IMR-90 (cell line): Measurements from ENCODE around the gene F13A1. TPM values are rescaled to one million over a fixed set of nuclear protein-coding genes. Genes with fewer than 3 reads are reported as not detected.

Source experiments
- ATAC-seq: fragments of 200-7000 bp; cut with Tn5 transposase; 2 replicates; pipeline ENCODE4 v1.9.1; 2020; ENCODE audit warnings: low read depth, mild to moderate bottlenecking, moderate library complexity
- BruUV-seq: library from RNA; stranded (reverse); fragments of 400-500 nt; replicated peaks from 2 replicates; lab custom pipeline; 2021; lab: Mats Ljungman, UMichigan
- CTCF ChIA-PET: fragments of 300-600 bp; formaldehyde crosslinking; extraction: SDS; loops from one replicate; lab custom pipeline; 2021; ENCODE audit warnings: antibody characterized with exemption; lab: Yijun Ruan, JAX
- POLR2A ChIA-PET: fragments of 300-600 bp; sonication (Branson Sonifier 250); formaldehyde crosslinking; loops from one replicate; lab custom pipeline; 2022; ENCODE audit warnings: antibody characterized with exemption; ENCODE audit not compliant: unreplicated experiment; lab: Charles Lee
- DNase-seq: peaks from one replicate; pipeline ENCODE4 v3.0.0; 2013
- H2AFZ ChIP-seq: replicated peaks from 2 replicates; pipeline ENCODE3; 2013; ENCODE audit warnings: low read length, mild to moderate bottlenecking; ENCODE audit not compliant: poor library complexity
- H2AK5ac ChIP-seq: 2 replicates; pipeline ENCODE4 v1.6.1; 2013; ENCODE audit warnings: low read depth, low read length, inconsistent platforms
- H2AK9ac ChIP-seq: replicated peaks from 2 replicates; pipeline ENCODE3; 2013; ENCODE audit warnings: mild to moderate bottlenecking, low read depth, low read length, moderate library complexity; ENCODE audit not compliant: poor library complexity
- H2BK120ac ChIP-seq: 2 replicates; pipeline ENCODE4 v1.6.1; 2013; ENCODE audit warnings: low read depth, low read length, inconsistent platforms
- H2BK15ac ChIP-seq: 3 replicates; pipeline ENCODE4 v1.6.1; 2013; ENCODE audit warnings: low read depth, low read length, inconsistent platforms
- H2BK20ac ChIP-seq: 2 replicates; pipeline ENCODE4 v1.6.1; 2013; ENCODE audit warnings: low read depth, mild to moderate bottlenecking, inconsistent platforms, low read length, moderate library complexity
- H2BK5ac ChIP-seq: 2 replicates; pipeline ENCODE4 v1.6.1; 2013; ENCODE audit warnings: mild to moderate bottlenecking, low read depth, low read length, inconsistent platforms; ENCODE audit not compliant: poor library complexity, severe bottlenecking
- H3K14ac ChIP-seq: replicated peaks from 2 replicates; pipeline ENCODE4 v1.6.1; 2013; ENCODE audit warnings: low read depth, low read length, inconsistent platforms
- H3K18ac ChIP-seq: 2 replicates; pipeline ENCODE4 v1.6.1; 2013; ENCODE audit warnings: low read depth, low read length, control low read depth
- H3K23ac ChIP-seq: 2 replicates; pipeline ENCODE4 v1.6.1; 2013; ENCODE audit warnings: low read depth, low read length, inconsistent platforms
- H3K27ac ChIP-seq: 2 replicates; pipeline ENCODE4 v1.5.1; 2013; ENCODE audit warnings: mild to moderate bottlenecking, control low read depth, low read length; ENCODE audit not compliant: insufficient read depth
- H3K27me3 ChIP-seq: 2 replicates; pipeline ENCODE4 v1.6.1; 2013; ENCODE audit warnings: low read length; ENCODE audit not compliant: control insufficient read depth, insufficient read depth
- H3K36me3 ChIP-seq: 2 replicates; pipeline ENCODE4 v1.6.1; 2013; ENCODE audit warnings: low read length, mixed read lengths; ENCODE audit not compliant: control insufficient read depth, insufficient read depth
- H3K4ac ChIP-seq: 2 replicates; pipeline ENCODE4 v1.6.1; 2013; ENCODE audit warnings: low read depth, low read length, inconsistent platforms
- H3K4me1 ChIP-seq: 2 replicates; pipeline ENCODE4 v1.6.1; 2013; ENCODE audit warnings: low read length, mixed read lengths; ENCODE audit not compliant: control insufficient read depth, insufficient read depth
- H3K4me2 ChIP-seq: 2 replicates; pipeline ENCODE4 v1.6.1; 2013; ENCODE audit warnings: low read depth, mild to moderate bottlenecking, control low read depth, low read length, moderate library complexity
- H3K4me3 ChIP-seq: 2 replicates; pipeline ENCODE4 v1.5.1; 2013; ENCODE audit warnings: low read depth, mild to moderate bottlenecking, control low read depth, low read length, moderate library complexity; ENCODE audit not compliant: insufficient read depth
- H3K56ac ChIP-seq: 2 replicates; pipeline ENCODE4 v1.6.1; 2013; ENCODE audit warnings: low read length, inconsistent platforms; ENCODE audit not compliant: insufficient read depth; ENCODE audit errors: extremely low read depth
- H3K79me1 ChIP-seq, 2 experiments: 2 replicates each; pipeline ENCODE4 v1.6.1; 2013; ENCODE audit warnings: low read length in 2 of 2, inconsistent platforms in 1 of 2, low read depth in 1 of 2
- H3K9ac ChIP-seq: 2 replicates; pipeline ENCODE4 v1.6.1; 2013; ENCODE audit warnings: low read depth, low read length, control low read depth
- H3K9me1 ChIP-seq: 2 replicates; pipeline ENCODE4 v1.6.1; 2013; ENCODE audit warnings: low read length, inconsistent platforms; ENCODE audit not compliant: insufficient read depth
- H3K9me3 ChIP-seq: 2 replicates; pipeline ENCODE4 v1.6.1; 2013; ENCODE audit warnings: low read length; ENCODE audit not compliant: control insufficient read depth, insufficient read depth
- H4K20me1 ChIP-seq: 2 replicates; pipeline ENCODE4 v1.6.1; 2013; ENCODE audit warnings: low read length, inconsistent platforms; ENCODE audit not compliant: insufficient read depth
- H4K5ac ChIP-seq: 2 replicates; pipeline ENCODE4 v1.6.1; 2013; ENCODE audit warnings: mild to moderate bottlenecking, low read depth, low read length, control low read depth
- H4K8ac ChIP-seq, 2 experiments: 2 replicates each; pipeline ENCODE4 v1.6.1; 2013; ENCODE audit warnings: low read depth in 2 of 2, low read length in 2 of 2, control low read depth in 1 of 2, inconsistent platforms in 1 of 2
- H4K91ac ChIP-seq: 2 replicates; pipeline ENCODE4 v1.6.1; 2013; ENCODE audit warnings: low read depth, low read length, inconsistent platforms; ENCODE audit not compliant: insufficient read depth
- BHLHE40 ChIP-seq: fragments of 150-350 bp; IDR thresholded peaks from 2 replicates; pipeline ENCODE4 v1.6.1; 2016; ENCODE audit warnings: mild to moderate bottlenecking, low read depth, low read length
- CEBPB ChIP-seq: IDR thresholded peaks from 2 replicates; pipeline ENCODE4 v1.6.1; 2012; ENCODE audit warnings: low read depth, low read length, improper control_type of control experiment
- CHD1 ChIP-seq: IDR thresholded peaks from 2 replicates; pipeline ENCODE4 v1.6.1; 2012; ENCODE audit warnings: low read depth, low read length, improper control_type of control experiment
- ELK1 ChIP-seq: fragments of 150-350 bp; IDR thresholded peaks from 2 replicates; pipeline ENCODE4 v1.6.1; 2016; ENCODE audit warnings: low read depth, mild to moderate bottlenecking, low read length, moderate library complexity, borderline replicate concordance
- FOS ChIP-seq: fragments of 150-350 bp; IDR thresholded peaks from 2 replicates; pipeline ENCODE4 v1.6.1; 2016; ENCODE audit warnings: low read depth, low read length
- MAFK ChIP-seq: IDR thresholded peaks from 2 replicates; pipeline ENCODE4 v1.6.1; 2012; ENCODE audit warnings: low read depth, low read length, improper control_type of control experiment
- MAZ ChIP-seq: IDR thresholded peaks from 2 replicates; pipeline ENCODE4 v1.6.1; 2012; ENCODE audit warnings: low read depth, mild to moderate bottlenecking, low read length, improper control_type of control experiment, moderate library complexity, borderline replicate concordance
- MXI1 ChIP-seq: IDR thresholded peaks from 2 replicates; pipeline ENCODE4 v1.6.1; 2012; ENCODE audit warnings: low read depth, mild to moderate bottlenecking, low read length, moderate library complexity, borderline replicate concordance
- NFE2L2 ChIP-seq: fragments of 150-350 bp; IDR thresholded peaks from 2 replicates; pipeline ENCODE4 v1.6.1; 2016; ENCODE audit warnings: low read depth, mild to moderate bottlenecking, low read length
- POLR2A ChIP-seq: IDR thresholded peaks from 2 replicates; pipeline ENCODE4 v1.6.1; 2012; ENCODE audit warnings: mild to moderate bottlenecking, low read depth, low read length
- RAD21 ChIP-seq: IDR thresholded peaks from 2 replicates; pipeline ENCODE4 v1.6.1; 2012; ENCODE audit warnings: low read length, improper control_type of control experiment
- RCOR1 ChIP-seq: IDR thresholded peaks from 2 replicates; pipeline ENCODE4 v1.6.1; 2012; ENCODE audit warnings: mild to moderate bottlenecking, low read length, improper control_type of control experiment; ENCODE audit not compliant: insufficient replicate concordance
- RFX5 ChIP-seq: IDR thresholded peaks from 2 replicates; pipeline ENCODE4 v1.8.0; 2012; ENCODE audit warnings: low read depth, mild to moderate bottlenecking, low read length, moderate library complexity
- SMC3 ChIP-seq: fragments of 150-350 bp; IDR thresholded peaks from 2 replicates; pipeline ENCODE4 v1.6.1; 2016; ENCODE audit warnings: low read depth, mild to moderate bottlenecking, antibody characterized with exemption, low read length, moderate library complexity
- USF2 ChIP-seq: fragments of 150-350 bp; IDR thresholded peaks from 2 replicates; pipeline ENCODE4 v1.6.1; 2017; ENCODE audit warnings: mild to moderate bottlenecking, antibody characterized with exemption, low read length, low read depth
- WGBS, 2 experiments: methylation state at CpG; one replicate each; pipeline versions ENCODE4 v1.1.5 to v1.1.7; 2013; ENCODE audit warnings: missing lambda C conversion rate in 2 of 2; ENCODE audit not compliant: insufficient read length in 1 of 2; ENCODE audit errors: extremely low coverage in 2 of 2; 5-methylcytosine and 5-hydroxymethylcytosine counted together
- dilution Hi-C: fragments of 300-500 bp; cut with HindIII; formaldehyde crosslinking; loops from one replicate; pipeline ENCODE4 v1.14.3; 2018; ENCODE audit warnings: low sequenced_read_pairs; ENCODE audit not compliant: unreplicated experiment
- in situ Hi-C: fragments of 300-500 bp; cut with MboI; formaldehyde crosslinking; loops from 3 replicates; pipeline ENCODE4 v1.14.3; 2019; ENCODE audit warnings: low sequenced_read_pairs, inconsistent platforms, mixed read lengths
- intact Hi-C: fragments of 100-400 bp; cut with micrococcal nuclease; formaldehyde crosslinking; loops from 2 replicates; pipeline ENCODE4 v1.10.0; 2022
- polyA plus RNA-seq, 3 experiments: library from polyadenylated mRNA; depleted of rRNA; stranded (reverse); fragments of >200 nt; gene quantifications; 2 replicates each; pipeline ENCODE4 v1.2.3, GENCODE V29; 2012; ENCODE audit warnings: low replicate concordance in 1 of 3
- total RNA-seq: library from RNA; depleted of rRNA; stranded (reverse); fragments of >200 nt; gene quantifications from 2 replicates; pipeline ENCODE4 v1.2.3, GENCODE V29; 2012
- TF ChIP-seq, protein P1 (sequence below): conservative IDR thresholded peaks from 2 replicates; pipeline ENCODE4 v1.5.1; 2012; ENCODE audit warnings: mild to moderate bottlenecking, low read depth, low read length, improper control_type of control experiment

Gene F13A1
- total and polyA plus RNA-seq, 2 of the 4 experiments (the other 2 are of a cell fraction): not detected

DNA sequence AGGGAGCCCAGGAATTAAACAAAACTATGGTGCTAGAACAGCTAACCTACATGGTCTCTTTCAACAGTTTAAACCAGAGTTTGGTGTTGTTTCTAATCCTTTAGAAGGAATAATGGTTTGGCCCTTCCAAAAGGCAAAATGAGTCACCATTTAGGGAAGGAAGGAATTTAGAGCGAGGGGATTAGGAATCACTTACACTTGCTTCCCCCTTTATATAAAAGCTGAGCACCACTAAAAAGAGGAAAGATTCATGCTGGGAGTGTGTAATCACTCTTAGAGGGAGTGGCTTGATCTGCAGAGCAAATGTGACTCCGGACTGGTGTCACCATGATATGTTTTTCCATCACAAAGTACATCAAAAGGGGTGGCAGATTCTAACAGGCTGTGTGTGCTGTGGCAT is 63.6 kb downstream of the F13A1 start:
- TF ChIP-seq USF2: no peak
- no peak for TF ChIP-seq BHLHE40
- TF ChIP-seq POLR2A: no peak
- no peak for TF ChIP-seq CHD1
- TF ChIP-seq MAZ: no peak
- TF ChIP-seq FOS: no peak
- no peak for TF ChIP-seq RFX5
- TF ChIP-seq, protein P1, sequence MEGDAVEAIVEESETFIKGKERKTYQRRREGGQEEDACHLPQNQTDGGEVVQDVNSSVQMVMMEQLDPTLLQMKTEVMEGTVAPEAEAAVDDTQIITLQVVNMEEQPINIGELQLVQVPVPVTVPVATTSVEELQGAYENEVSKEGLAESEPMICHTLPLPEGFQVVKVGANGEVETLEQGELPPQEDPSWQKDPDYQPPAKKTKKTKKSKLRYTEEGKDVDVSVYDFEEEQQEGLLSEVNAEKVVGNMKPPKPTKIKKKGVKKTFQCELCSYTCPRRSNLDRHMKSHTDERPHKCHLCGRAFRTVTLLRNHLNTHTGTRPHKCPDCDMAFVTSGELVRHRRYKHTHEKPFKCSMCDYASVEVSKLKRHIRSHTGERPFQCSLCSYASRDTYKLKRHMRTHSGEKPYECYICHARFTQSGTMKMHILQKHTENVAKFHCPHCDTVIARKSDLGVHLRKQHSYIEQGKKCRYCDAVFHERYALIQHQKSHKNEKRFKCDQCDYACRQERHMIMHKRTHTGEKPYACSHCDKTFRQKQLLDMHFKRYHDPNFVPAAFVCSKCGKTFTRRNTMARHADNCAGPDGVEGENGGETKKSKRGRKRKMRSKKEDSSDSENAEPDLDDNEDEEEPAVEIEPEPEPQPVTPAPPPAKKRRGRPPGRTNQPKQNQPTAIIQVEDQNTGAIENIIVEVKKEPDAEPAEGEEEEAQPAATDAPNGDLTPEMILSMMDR: no peak
- no peak for TF ChIP-seq NFE2L2
- TF ChIP-seq RCOR1: no peak
- TF ChIP-seq SMC3: no peak
- no peak for TF ChIP-seq MAFK
- TF ChIP-seq MXI1: no peak
- TF ChIP-seq CEBPB: no peak
- TF ChIP-seq ELK1: no peak
- TF ChIP-seq RAD21: no peak
- no TSS peak for BruUV-seq
- Histone ChIP-seq H4K20me1 (no peaks in the 10 kb centered on the region), H3K79me1 (no peaks in the 10 kb centered on the region), H3K18ac (no peak overlapping the region), H4K5ac (no peak overlapping the region), H3K4me3 (no peak overlapping the region), H3K23ac (no peak overlapping the region), H3K14ac (no peak overlapping the region), H2BK120ac (no peak overlapping the region), H3K4me1 (no peaks in the 10 kb centered on the region), H3K4ac (no peak overlapping the region), H3K9ac (no peak overlapping the region), H3K36me3 (no peaks in the 10 kb centered on the region), H2AK5ac (no peak overlapping the region), H3K9me3 (peaks cover 11% of the 10 kb centered on the region), H2BK15ac (no peak overlapping the region), H3K27me3 (no peaks in the 10 kb centered on the region), H4K8ac (no peak overlapping the region), H3K56ac (no peak overlapping the region), H2AK9ac (no peak overlapping the region), H3K27ac (no peak overlapping the region), H2BK5ac (no peak overlapping the region), H3K9me1 (no peaks in the 10 kb centered on the region), H2AFZ (no peak overlapping the region), H2BK20ac (no peak overlapping the region), H3K4me2 (no peak overlapping the region), H4K91ac (no peak overlapping the region)
- WGBS, 2 experiments: no CpG with 5 or more reads among the region's 2 CpGs
- in situ Hi-C loops: no loop called here
- ChIA-PET CTCF (no interaction called here), POLR2A (no interaction called here)
- DNase-seq (no peak), ATAC-seq (no peak)
- intact Hi-C loops: no loop called here
- dilution Hi-C loops: no loop called here
